ENCODE measurements around the gene PLEKHH2.

Gene PLEKHH2

GRCh38 chr2:43653506-43653905 lies 16.4 kb downstream of the PLEKHH2 start:
- no peak for TF ChIP-seq CTCF (IDR thresholded peaks at IDR 0.05)

- TF ChIP-seq CTCF (IDR thresholded peaks at IDR 0.05), result no peak
Observed at GRCh38 chr2:43657241-43657640, 20.2 kb downstream of the PLEKHH2 start.

- TF ChIP-seq CTCF (IDR thresholded peaks at IDR 0.05), result no peak
Observed at GRCh38 chr2:43675646-43676321, 38.7 kb downstream of the PLEKHH2 start.

- no peak for TF ChIP-seq CTCF (IDR thresholded peaks at IDR 0.05)
Observed at GRCh38 chr2:43676322-43677050, 39.4 kb downstream of the PLEKHH2 start, which contains the start of gene C1GALT1C1L. TSS of gene C1GALT1C1L (minus strand) at chr2:43676429. CDS start at chr2:43676322, 107 bp downstream.

- no peak for TF ChIP-seq CTCF (IDR thresholded peaks at IDR 0.05)
Observed at GRCh38 chr2:43685357-43685756, 48.3 kb downstream of the PLEKHH2 start.

- TF ChIP-seq CTCF (IDR thresholded peaks at IDR 0.05), result no peak
Observed at GRCh38 chr2:43689999-43690398, 52.9 kb downstream of the PLEKHH2 start.

GRCh38 chr2:43692428-43692994 lies 55.5 kb downstream of the PLEKHH2 start:
- no peak for TF ChIP-seq CTCF (IDR thresholded peaks at IDR 0.05)
